GM19328 (cell line): ENCODE results near the gene ACAT2.
"Not testable (repeated sequence)": the region's sequence is repeated elsewhere in the genome, so short reads cannot be mapped to it uniquely, and the experiment has no call there.

Experiments used
- ATAC-seq: cut with Tn5 transposase; IDR thresholded peaks from one replicate; pipeline ENCODE4 v1.9.1; 2021; ENCODE audit warnings: mild to moderate bottlenecking, moderate library complexity; ENCODE audit not compliant: unreplicated experiment

ACAT2 gene

DNA sequence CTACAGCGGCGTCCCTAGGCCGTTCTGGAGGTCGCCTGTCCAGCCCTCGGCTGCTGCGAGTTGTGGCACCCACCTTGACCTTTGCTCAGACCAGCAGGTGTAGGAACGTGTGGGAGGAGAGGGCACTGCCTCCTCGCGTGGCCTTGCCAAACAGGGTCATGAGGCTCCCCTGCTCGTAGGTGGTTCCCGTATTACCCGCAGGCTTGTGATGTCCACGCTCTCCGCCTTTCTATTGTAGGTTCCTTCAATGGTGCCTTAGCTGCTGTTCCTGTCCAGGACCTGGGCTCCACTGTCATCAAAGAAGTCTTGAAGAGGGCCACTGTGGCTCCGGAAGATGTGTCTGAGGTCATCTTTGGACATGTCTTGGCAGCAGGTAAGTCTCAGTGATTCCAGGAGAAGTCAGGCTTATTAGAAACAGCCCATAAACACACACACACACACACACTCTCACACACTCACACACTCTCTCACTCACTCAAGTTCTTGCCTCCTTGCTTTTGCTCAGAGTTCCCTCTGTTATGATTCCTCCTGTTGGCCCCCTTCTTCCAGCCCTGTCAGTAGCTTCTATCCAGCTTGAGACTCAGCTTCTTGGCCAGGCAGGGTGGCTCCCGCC, 942 bp downstream of the ACAT2 start:
- no peak for ATAC-seq

DNA sequence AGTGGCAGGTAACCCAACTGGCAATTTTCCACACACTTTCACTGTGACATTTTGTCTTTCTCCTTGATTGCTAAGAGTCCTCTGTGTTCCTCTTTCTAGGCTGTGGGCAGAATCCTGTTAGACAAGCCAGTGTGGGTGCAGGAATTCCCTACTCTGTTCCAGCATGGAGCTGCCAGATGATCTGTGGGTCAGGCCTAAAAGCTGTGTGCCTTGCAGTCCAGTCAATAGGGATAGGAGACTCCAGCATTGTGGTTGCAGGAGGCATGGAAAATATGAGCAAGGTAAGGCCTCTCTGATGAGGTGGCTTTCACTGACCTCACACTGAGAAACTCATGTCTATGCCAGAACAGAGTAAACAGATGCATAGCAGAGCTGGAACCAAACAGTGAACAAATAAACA, 5.1 kb downstream of the ACAT2 start:
- no peak for ATAC-seq

DNA sequence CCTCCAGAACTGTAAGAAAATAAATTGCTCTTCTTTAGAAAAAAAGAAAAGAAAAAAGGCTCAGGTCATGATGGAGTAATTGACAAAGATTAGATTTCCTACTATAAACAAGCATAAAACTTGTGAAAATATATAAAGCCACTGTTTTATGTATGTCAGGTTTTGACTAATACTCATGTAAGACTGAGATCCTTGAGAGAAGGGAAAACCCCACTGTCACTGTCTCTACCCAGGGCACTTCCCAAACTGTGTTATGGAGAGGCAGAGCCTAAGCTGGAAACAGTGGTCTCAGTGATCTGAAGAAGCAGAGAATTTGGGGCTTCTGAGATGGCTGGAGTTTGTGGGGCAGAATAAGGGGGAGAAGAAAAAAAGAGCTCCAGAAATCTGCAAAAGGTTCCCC, 7.6 kb downstream of the ACAT2 start:
- ATAC-seq: no peak

DNA sequence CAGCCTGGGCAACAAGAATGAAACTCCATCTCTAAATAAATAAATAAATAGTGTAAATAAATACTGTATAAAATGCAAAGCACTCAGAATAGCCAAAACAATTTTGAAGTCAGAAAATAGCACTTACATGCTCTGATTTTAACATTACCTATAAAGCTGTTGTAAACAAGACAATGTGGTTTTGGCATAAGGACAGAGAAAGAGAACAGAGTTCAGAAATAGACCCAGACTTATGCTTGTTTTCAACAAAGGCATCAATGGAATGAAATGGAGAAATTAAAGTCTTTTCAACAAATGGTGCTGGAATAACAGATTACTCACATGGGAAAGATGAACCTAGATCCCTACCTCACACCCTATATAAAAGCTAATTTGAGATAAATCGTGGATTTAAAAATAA, 10.4 kb downstream of the ACAT2 start:
- no peak for ATAC-seq

DNA sequence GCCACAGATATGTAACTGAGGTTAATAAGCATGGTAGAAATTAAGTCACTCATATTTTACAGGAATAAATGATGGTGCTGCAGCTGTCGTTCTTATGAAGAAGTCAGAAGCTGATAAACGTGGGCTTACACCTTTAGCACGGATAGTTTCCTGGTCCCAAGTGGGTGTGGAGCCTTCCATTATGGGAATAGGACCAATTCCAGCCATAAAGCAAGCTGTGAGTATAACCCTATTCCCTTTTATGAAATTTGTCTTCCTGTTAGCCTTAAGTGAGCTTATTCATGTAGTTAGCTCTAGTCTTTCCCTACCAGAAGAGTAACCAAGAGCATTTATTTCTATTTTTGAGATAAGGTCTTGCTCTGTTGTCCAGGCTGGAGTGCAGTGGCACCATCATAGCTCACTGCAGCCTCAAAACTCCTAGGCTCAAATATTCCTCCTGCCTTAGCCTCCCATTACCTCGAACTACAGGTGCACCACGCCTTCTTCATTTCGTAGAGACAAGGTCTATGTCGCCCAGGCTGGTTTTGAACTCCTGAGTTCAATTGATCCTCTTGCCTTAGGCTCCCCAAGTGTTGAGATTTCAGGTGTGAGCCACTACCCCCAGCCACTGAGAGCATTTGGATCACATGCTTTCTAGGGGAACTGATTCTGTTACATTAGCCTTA, 15.5 kb downstream of the ACAT2 start:
- ATAC-seq: no peak

DNA sequence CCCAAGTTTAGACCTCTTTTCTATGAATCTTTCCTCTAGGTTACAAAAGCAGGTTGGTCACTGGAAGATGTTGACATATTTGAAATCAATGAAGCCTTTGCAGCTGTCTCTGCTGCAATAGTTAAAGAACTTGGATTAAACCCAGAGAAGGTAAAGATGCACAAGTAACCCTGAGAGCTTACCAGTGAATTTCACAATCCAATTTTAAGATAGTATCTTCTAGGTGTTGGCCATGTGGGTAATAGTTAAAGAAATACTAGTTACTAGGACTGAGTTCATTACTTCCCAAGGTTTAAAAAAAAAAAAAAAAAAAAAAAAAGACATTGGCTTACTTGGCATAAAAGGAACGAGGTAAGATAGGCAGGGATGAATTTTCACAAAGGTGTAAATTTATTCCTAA, 16.3 kb downstream of the ACAT2 start:
- ATAC-seq: no peak

DNA sequence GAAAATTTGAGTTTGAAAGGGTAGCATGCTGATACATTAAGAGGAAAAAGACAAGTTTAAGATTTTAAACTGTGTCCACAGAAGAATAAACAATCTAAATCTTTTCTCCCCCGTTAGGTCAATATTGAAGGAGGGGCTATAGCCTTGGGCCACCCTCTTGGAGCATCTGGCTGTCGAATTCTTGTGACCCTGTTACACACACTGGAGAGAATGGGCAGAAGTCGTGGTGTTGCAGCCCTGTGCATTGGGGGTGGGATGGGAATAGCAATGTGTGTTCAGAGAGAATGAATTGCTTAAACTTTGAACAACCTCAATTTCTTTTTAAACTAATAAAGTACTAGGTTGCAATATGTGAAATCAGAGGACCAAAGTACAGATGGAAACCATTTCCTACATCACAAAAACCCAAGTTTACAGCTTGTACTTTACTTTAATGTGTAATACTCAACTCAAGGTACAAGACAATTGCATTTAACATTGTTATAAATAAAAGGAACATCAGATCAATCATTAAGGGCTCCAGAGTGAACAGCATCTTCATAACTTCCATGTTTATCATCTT, 16.8 kb downstream of the ACAT2 start:
- no peak for ATAC-seq

DNA sequence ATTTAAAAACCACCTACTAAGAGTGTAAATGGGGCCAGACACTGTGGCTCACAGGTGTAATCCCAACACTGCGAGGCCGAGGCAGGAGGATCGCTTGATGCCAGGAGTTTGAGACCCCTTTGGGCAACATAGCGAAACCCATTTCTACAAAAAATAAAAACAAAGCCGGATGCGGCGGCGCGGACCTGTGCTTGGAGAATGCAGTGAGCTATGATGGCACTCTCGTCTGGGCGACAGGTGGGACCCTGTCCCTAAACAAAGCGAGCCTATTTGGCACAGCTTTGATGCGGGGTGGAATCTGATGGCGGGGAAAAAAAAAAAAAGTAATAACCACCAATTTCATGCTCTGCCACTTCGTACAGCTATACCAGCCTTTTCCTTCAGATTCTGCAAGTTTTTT, 26.4 kb downstream of the ACAT2 start:
- ATAC-seq: no peak

DNA sequence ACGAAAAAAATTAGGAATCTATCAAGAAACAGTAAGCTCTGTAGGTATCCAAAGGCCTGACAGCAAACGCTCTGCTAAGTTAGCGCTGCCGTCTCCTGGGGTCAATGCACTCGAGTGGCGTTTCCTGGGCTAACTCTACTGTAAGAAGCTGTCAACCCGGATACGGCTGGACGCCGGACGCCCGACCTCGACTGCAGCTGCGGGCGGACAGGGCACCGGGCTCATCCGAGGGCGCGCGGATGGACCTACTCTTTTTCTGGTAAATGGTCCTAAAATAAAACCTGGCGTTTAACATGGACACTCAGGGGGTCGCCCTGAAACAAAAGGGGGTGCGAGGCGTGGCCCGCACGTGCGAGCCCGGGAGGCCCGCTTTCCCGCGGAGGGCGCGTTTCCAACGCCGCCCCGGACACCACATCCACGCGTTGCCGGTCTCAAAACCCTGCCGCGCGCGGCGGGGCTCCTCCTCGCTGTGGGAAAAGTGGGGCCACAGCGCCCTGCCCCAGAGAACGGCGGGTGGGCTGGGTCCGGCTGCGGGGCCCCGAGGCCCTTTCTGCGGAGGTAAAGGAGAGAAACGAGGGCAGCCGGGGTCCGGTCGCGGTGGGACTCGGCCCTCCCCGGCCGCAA, 27.0 kb downstream of the ACAT2 start:
- no peak for ATAC-seq

DNA sequence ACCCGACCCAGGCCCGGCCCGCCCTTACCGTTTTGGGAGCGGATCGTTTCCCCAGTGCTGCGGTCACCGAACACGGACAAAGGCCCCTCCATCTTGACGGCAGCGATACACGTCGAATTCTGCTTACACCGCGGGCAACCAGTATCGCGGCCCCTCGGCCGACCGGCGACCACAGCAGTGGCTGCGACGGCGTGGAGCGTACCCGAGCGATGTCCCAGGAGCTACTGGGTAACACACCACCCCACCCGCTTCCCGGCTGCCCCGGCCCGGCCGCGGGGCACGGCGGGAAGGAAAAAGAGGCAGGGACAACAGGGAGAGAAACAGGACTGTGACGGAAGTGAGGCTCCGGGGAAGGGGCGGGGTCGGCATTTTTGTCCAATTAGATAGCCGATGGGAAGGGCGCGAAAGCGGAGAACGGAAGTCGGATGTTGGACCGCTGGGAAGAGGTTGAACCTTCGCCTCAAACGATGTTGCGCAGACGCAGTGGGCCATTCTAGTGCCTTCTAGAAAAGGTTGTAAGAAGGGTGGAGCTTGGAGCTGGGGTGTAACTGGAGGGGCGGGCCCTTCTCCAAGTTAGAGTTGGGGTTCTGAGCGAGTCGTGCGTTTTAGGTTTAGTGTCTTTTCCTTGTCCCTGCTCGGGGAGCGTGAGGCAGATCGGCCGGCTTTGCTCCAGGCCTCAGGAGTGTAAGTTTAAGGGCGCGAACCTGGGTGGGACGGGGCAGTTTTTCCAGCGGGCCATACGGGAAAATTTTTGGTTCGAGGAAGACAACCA, 27.7 kb downstream of the ACAT2 start, which contains the start of gene TCP1:
Gene TCP1, minus strand, starts transcription at position 226 of the 772 bp plus-strand sequence. Its CDS starts 134 bp downstream, at position 92.
- peak; percentile 74 for ATAC-seq

DNA sequence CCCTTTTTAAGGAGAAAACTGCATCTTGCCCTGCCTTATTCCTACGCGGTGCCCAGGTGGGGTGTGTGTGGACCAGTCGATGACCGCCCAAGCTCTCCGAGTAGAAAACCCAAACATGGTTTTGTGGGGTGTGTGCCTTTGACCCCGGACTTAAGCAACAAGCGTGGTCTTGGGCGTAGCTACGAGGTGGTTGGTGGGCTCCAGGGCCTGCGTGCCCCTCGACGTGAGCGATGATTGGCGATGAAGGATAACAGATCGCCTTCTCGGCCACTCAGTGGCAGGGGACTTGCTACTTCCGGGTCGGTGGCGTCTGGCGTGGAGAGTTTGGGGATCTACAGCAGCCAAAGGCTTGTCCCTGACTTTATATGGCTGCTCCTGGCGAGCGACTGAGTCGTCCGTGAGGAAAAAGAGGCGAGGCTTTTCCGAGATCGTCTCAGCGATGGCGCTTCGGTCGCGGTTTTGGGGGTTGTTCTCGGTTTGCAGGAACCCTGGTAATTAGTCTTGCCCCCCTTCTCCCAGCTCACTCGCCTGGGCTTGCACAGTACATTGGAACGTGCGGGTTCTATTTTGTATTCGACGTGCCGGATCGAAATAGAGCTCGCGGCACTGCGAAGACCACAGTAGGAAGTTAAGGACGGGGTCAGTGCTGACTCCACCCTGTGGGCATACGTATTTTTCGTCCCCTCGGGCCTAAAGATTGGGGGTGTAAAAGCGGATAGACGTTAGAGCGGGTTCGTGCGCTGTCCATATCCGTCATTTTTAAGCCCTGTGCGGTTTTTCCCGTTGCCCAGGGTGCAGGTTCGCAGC, 28.5 kb downstream of the ACAT2 start, which contains the start of gene MRPL18:
Gene MRPL18, plus strand, starts transcription at position 319 of the 807 bp plus-strand sequence. Its CDS starts 121 bp downstream, at position 440.
- ATAC-seq: peak; percentile 80

DNA sequence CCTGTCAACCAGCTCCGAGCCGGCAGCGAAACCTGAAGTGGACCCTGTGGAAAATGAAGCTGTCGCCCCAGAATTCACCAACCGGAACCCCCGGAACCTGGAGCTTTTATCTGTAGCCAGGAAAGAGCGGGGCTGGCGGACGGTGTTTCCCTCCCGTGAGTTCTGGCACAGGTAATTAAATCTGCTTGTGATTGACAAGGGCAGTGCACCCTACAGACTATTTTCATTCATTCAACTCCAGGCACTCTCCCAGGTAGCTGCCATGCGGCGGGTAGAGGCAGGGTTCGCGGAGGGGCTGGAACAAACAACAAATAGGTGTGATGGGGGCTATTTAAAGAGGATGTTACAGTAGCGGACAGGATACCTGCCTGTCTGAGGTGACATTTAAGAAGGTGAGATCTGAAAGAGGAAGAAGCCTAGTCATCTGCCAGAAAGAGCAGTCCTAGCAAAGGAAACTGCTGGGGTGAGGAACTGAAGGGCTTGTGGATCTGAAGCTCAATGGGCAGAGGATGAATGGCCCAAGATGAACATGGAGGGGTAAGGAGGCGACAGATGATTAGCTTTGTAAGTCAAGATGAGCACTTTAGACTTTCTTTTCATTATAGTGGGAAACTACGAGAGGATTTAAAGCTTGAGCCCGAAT, 29.2 kb downstream of the ACAT2 start:
- ATAC-seq: no peak

DNA sequence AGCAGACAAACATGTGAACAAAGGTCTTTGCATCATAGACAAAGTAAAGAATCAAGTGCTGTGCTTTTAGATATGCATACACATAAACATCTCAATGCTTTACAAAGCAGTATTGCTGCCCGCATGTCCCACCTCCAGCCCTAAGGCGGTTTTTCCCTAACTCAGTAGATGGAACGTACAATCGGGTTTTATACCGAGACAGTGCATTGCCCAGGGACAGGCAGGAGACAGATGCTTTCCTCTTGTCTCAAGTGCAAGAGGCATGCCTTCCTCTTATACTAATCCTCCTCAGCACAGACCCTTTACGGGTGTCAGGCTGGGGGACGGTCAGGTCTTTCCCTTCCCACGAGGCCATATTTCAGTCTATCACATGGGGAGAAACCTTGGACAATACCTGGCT, 33.1 kb downstream of the ACAT2 start:
- ATAC-seq: not testable (repeated sequence)

DNA sequence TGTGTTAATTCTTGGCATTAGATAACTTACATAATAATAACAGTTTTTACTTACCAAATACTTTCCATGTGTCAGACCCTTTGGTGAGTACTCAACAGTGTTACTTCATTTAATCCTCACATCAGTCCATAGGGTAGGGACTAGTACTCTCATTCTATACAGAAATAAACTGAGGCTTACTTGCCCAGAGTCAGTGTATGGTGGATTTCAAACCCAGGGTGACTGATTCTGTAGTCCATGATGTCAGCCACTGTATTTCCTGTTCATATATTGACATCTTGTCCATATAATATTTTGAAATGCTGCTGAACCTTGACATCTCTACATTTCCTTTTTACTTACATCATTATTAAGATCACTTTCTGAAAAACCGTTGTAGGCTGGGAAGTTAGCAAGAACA, 35.7 kb downstream of the ACAT2 start:
- no peak for ATAC-seq

DNA sequence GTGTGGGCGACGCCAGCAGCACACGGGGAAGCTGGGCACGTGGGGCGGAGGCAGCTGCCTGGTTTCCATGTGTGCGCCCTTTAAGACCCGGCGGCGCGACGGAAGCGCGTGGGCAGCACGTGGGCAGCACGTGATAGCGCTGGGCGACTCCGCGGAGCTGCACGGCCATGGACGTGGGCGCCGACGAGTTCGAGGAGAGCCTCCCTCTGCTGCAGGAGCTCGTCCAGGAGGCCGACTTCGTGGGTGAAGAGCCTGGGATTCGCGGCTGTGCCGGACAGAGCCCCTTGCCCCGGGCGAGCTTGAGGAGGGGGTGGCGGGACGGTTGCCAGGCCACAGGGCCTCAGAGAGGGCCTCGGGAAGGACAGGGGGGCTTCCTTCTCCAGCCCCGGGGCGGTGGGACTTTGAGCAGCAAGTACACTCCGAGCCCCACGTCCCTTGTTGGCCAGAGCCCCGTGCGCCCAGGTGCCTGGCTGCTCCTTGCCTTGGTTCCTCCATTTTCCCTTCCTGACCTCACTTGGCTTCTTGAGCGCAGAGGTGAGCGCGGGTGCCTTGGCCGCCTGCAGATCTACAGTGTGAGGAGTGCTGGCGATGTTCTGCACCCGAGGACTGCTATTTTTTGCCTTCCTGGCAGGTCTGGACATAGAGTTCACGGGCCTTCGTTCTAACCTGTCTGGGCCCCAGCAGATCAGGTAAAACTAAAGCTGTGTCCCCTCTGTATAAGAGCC, 38.5 kb downstream of the ACAT2 start, which contains the start of gene PNLDC1:
Gene PNLDC1, plus strand, starts transcription at position 136 of the 725 bp plus-strand sequence. Its CDS starts 32 bp downstream, at position 168.
- no peak for ATAC-seq

DNA sequence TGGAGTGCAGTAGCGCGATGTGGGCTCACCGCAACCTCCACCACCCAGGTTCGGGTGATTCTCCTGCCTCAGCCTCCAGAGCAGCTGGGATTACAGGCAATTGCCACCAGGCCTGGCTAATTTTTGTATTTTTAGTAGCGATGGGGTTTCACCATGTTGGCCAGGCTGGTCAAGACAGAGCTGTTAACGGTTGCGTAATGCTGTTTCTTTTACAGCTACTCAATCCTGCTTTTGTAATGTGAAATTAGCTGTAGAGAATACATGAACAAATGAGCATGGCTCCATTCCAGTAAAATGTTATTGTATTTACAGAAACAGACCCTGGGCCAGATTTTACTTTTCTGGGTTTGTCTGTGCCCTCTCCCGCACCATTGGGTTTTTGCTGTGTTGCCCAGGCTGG, 40.1 kb downstream of the ACAT2 start:
- no peak for ATAC-seq

DNA sequence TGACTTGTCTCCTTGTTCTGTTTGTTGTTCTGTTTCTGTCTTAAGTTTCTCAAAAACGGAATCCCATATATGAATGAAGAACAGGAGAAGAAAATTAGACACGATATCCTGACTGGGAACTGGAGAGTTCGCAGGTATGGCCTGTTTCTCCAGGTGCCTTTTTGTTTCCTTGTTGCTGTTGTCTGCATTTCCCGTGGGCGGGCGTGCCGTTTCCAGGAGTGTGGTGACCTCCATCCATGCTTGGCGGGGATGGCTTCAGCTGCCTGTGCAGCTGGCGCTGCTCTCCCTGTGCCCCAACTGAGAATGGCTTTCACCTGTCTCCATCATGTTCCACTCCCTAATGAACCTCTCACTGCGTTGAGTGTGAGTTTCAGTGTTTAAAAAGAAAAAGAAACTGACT, 42.7 kb downstream of the ACAT2 start:
- ATAC-seq: no peak

DNA sequence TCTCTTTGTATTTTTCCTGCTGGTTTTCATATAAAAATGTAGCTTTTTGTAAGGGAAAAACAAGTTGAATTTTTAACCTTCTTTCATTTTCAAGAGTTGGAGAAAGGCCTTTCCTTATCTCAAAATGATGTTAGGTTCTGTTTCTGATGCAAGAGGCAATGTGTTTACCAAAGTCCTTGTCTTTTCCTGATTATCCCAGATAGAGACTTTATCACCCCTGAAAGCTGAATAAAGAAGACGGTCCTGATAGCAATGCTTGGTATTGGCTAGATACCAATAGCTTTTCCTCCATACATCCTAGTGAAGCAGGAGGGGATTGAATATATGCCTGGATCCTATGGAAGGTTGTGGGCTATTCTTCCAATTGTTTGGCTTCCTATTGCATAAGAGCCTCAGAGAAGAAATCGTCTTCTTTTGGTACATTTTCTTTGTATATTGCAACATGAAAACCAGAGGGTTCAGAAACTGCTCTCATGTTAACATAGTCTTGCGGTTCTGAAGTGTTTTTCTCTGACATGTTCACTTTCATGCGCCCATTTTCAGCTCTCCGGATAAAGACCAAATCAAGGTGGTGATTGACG, 43.7 kb downstream of the ACAT2 start:
- no peak for ATAC-seq

DNA sequence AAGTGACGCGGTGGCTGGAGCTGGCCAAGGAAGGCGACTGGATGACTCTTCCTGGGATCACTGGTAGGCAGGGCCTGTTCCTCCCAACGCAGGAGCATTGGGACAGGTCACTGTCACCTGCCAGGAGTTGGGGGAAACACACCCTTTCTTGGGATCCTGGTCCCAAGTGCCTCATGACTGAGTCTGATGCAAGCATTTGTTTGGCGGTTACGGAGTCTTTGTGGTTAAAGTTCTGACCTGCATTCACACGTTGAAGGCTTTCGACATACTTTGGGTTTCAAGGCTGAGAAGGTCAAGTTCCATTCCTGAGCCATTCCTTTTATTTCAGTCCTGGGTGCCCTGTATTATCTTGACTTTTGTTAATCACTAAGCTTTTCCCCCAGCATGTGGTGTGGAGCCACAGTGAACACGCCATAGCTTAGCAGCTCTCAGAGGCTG, 44.2 kb downstream of the ACAT2 start:
- ATAC-seq: no peak
